C4-2B (cell line): ENCODE measurements around the gene RMND1.

ENCODE experiments used
- ZFX ChIP-seq: fragments of 450-650 bp; IDR thresholded peaks from 2 replicates; pipeline ENCODE4 v1.6.1; 2017
- TF ChIP-seq, protein P1 (sequence below): fragments of 450-650 bp; conservative IDR thresholded peaks from 2 replicates; pipeline ENCODE4 v1.5.1; 2017; ENCODE audit warnings: mild to moderate bottlenecking

- TF ChIP-seq, protein P1, sequence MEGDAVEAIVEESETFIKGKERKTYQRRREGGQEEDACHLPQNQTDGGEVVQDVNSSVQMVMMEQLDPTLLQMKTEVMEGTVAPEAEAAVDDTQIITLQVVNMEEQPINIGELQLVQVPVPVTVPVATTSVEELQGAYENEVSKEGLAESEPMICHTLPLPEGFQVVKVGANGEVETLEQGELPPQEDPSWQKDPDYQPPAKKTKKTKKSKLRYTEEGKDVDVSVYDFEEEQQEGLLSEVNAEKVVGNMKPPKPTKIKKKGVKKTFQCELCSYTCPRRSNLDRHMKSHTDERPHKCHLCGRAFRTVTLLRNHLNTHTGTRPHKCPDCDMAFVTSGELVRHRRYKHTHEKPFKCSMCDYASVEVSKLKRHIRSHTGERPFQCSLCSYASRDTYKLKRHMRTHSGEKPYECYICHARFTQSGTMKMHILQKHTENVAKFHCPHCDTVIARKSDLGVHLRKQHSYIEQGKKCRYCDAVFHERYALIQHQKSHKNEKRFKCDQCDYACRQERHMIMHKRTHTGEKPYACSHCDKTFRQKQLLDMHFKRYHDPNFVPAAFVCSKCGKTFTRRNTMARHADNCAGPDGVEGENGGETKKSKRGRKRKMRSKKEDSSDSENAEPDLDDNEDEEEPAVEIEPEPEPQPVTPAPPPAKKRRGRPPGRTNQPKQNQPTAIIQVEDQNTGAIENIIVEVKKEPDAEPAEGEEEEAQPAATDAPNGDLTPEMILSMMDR: no peak
- no peak for TF ChIP-seq ZFX
Observed at GRCh38 chr6:151443454-151443853, 8.5 kb downstream of the RMND1 start.
